ENCODE data around the gene PRM3. TPM values are rescaled to one million over a fixed set of nuclear protein-coding genes. Genes with fewer than 3 reads are reported as not detected.

PRM3 gene
- total RNA-seq, 3 donors from 2014 or later = not detected

DNA sequence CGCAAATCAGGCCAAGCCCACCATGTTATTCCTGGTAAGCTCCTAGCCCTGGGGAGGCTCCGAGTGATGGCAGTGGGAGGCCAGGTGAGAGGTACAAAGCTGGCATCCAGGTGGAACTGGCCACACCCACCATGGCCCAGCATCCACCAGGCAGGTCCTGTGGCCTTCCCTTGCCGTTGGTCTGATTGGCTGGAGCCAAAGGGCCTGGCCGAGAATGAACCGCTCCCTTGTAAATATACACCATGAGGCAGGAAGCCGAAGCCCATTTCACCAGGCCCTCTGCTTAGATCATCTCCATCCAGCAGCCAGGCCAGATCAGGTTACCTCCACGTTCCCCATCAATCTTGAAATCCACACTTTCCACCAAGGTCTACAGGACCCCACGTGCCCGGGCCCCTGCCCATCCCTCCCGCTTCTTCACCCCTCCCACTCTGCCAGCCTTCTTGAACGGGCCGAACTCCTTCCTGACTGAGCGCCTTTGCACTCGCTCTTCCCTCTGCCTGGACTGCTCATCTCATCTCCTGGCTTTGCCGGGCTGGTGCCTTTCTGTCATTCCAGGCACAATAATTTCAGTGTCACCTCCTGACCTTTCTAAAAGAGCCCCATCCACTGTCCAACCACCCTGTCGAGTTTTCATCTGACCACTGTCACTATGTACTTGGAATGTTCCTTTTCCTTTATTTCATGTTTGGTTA is 23.2 kb downstream of the PRM3 start:
- peaks cover 0 to 2% of the 10 kb centered on the region in 2 donors for H3K4me1 ChIP-seq
- H3K9me3 ChIP-seq = no peaks in the 10 kb centered on the region
- H3K36me3 ChIP-seq = no peaks in the 10 kb centered on the region
- H3K27ac ChIP-seq = no peak overlapping the region
- no peaks in the 10 kb centered on the region for H3K27me3 ChIP-seq
- DNase-seq (ENCODE audit: low spot score in 2 of 2) = no peak
- TF ChIP-seq POLR2A (IDR thresholded peaks at IDR 0.05) (no peak), POLR2AphosphoS5 (IDR thresholded peaks at IDR 0.05) (no peak)
- TF ChIP-seq, protein P1, sequence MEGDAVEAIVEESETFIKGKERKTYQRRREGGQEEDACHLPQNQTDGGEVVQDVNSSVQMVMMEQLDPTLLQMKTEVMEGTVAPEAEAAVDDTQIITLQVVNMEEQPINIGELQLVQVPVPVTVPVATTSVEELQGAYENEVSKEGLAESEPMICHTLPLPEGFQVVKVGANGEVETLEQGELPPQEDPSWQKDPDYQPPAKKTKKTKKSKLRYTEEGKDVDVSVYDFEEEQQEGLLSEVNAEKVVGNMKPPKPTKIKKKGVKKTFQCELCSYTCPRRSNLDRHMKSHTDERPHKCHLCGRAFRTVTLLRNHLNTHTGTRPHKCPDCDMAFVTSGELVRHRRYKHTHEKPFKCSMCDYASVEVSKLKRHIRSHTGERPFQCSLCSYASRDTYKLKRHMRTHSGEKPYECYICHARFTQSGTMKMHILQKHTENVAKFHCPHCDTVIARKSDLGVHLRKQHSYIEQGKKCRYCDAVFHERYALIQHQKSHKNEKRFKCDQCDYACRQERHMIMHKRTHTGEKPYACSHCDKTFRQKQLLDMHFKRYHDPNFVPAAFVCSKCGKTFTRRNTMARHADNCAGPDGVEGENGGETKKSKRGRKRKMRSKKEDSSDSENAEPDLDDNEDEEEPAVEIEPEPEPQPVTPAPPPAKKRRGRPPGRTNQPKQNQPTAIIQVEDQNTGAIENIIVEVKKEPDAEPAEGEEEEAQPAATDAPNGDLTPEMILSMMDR (IDR thresholded peaks at IDR 0.05) = no peak
- H3K4me3 ChIP-seq = no peak overlapping the region
- intact Hi-C loops (cut with DNase I; ENCODE audit: low total_unique reads) = no loop called here

DNA sequence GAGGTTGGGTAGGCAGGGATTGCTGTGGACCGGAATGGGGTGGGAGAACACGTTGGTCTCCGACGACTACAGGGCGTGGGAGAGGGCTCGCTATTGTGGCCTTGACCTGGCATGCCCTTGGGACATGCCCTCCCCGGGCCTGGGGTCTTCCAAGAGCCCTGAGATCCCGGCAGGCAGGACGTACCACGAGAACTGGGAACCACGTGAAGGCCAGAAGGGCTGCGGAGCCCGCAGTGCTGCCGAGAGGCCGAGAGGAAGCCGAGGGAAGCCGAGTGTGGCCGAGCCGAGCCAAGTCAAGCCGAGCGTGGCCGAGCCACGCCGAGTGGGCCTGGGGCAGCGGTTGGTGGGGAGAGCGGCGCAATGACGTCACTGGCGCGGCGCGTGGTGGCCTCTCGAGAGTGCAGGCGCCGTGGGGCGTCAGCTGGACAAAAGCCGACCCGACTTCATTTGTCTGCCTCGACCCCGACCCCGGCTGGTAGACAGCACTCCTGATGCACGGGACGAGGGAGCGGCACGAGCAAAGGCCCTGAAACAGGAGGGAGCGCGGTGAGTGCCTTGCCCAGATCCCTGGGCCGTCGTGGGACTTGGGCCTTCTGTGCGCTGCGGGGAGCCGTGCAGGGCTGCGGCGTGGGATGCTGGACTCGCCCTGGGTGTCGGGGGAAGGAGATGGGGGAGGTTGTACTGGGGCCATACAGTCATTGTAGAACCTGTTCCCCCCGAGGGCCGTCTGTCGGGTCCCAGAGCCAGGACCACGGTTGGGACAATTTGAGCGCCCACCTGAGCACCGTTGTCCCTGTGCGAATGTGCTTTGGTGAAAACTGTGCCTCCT is 24.0 kb downstream of the PRM3 start:
- H3K4me1 ChIP-seq = no peaks in the 10 kb centered on the region
- no peaks in the 10 kb centered on the region for H3K9me3 ChIP-seq
- H3K27ac ChIP-seq = no peak overlapping the region
- TF ChIP-seq POLR2AphosphoS5 (IDR thresholded peaks at IDR 0.05) (no peak), POLR2A (IDR thresholded peaks at IDR 0.05) (no peak)
- TF ChIP-seq, protein P1 (IDR thresholded peaks at IDR 0.05) = no peak
- no peaks in the 10 kb centered on the region for H3K27me3 ChIP-seq
- no peak overlapping the region for H3K4me3 ChIP-seq
- no peak for DNase-seq (ENCODE audit: low spot score in 2 of 2)
- intact Hi-C loops (cut with DNase I; ENCODE audit: low total_unique reads) = no loop called here
- no peaks in the 10 kb centered on the region for H3K36me3 ChIP-seq

DNA sequence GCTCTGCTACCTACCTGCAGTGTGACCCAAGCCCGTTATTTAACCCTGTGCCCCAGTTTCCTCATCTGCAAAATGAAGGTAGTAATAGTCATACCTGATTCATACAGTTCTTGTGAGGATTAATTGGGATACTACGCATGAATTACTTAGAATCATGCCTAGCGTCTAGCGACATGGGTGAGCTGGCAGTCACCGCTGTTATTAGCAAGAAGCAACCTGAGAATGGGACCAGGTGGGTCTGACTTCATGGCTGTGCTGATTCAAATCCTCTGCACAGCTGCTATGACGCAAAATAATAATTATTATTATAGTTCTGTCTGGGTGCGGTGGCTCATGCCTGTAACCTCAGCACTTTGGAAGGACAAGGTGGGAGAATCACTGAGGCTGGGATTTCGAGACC is 25.3 kb downstream of the PRM3 start:
- no peak for DNase-seq (ENCODE audit: low spot score in 2 of 2)
- no peaks in the 10 kb centered on the region for H3K27me3 ChIP-seq
- no peaks in the 10 kb centered on the region for H3K9me3 ChIP-seq
- no peaks in the 10 kb centered on the region for H3K36me3 ChIP-seq
- no peaks in the 10 kb centered on the region for H3K4me1 ChIP-seq
- H3K4me3 ChIP-seq = no peak overlapping the region
- TF ChIP-seq POLR2AphosphoS5 (IDR thresholded peaks at IDR 0.05) (no peak), POLR2A (IDR thresholded peaks at IDR 0.05) (no peak)
- TF ChIP-seq, protein P1 (IDR thresholded peaks at IDR 0.05) = no peak
- intact Hi-C loops (cut with DNase I; ENCODE audit: low total_unique reads) = no loop called here
- H3K27ac ChIP-seq = no peak overlapping the region

DNA sequence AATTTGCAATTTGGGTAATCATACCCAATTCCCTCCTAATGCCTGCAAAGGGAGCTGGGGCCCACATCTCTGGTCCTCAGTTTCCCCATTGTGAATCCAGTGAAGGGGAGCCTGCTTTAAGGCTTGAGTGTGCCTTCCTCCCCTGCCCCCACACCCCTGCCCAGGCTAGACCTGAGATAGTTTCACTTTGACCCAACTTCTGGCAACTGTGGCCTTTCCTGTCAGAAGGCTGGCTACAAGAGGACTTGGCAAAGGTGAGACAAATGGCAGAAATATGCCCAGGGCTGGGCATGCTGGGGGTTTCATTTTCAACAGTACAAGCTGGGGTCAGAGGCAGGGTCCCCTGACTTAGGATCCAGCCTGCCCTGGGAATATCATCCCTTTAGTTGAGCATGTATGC is 27.4 kb downstream of the PRM3 start:
- intact Hi-C loops (cut with DNase I; ENCODE audit: low total_unique reads) = no loop called here
- DNase-seq (ENCODE audit: low spot score in 2 of 2) = no peak
- TF ChIP-seq POLR2A (IDR thresholded peaks at IDR 0.05) (no peak), POLR2AphosphoS5 (IDR thresholded peaks at IDR 0.05) (no peak)
- TF ChIP-seq, protein P1 (IDR thresholded peaks at IDR 0.05) = no peak
- no peak overlapping the region for H3K4me3 ChIP-seq
- H3K9me3 ChIP-seq = no peaks in the 10 kb centered on the region
- no peak overlapping the region for H3K27ac ChIP-seq
- no peaks in the 10 kb centered on the region for H3K36me3 ChIP-seq
- H3K4me1 ChIP-seq = no peaks in the 10 kb centered on the region
- no peaks in the 10 kb centered on the region for H3K27me3 ChIP-seq

DNA sequence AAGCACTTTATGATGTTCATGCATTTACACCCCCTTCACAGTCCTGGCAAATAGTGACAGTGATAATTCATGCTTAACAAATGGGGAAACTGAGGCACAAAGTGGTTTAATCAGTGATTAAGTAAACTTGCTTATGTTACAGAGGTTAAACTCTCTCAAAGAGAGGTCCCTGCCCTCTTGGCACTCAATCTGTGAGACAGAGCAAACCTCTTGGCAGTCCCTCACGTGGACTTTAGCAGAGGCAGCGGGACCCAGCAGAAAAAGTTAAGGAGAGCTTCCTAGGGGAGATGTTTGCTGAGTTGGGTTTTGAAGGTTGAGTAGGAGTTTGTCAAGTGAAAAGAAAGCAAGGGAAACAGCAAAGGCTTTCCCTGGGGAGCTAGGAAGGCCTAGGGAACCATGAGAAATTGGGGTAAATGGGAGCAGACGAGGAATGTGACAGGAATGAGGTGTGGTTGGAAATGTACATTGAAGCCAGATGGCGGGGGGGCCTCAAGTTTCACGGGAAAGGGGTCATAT is 28.1 kb downstream of the PRM3 start:
- TF ChIP-seq POLR2AphosphoS5 (IDR thresholded peaks at IDR 0.05) (no peak), POLR2A (IDR thresholded peaks at IDR 0.05) (no peak)
- TF ChIP-seq, protein P1 (IDR thresholded peaks at IDR 0.05) = no peak

More for the DNA sequence above, 28.1 kb downstream of the PRM3 start:
- no peaks in the 10 kb centered on the region for H3K9me3 ChIP-seq
- H3K36me3 ChIP-seq = no peaks in the 10 kb centered on the region
- H3K4me3 ChIP-seq = no peak overlapping the region
- H3K27ac ChIP-seq = no peak overlapping the region
- no peaks in the 10 kb centered on the region for H3K27me3 ChIP-seq
- intact Hi-C loops (cut with DNase I; ENCODE audit: low total_unique reads) = no loop called here
- no peak for DNase-seq (ENCODE audit: low spot score in 2 of 2)
- no peaks in the 10 kb centered on the region for H3K4me1 ChIP-seq

Measured in breast epithelium (tissue), 4 donors.